CD14-positive monocyte (primary cell): Measurements from ENCODE around the gene FOXP4. TPM values are rescaled to one million over a fixed set of nuclear protein-coding genes. Genes with fewer than 3 reads are reported as not detected.
A peak's percentile ranks its signal among the peaks of the same experiment; 100 is the strongest.

ENCODE experiments used
- DNase-seq, 3 donors: peaks; one replicate each; pipeline ENCODE4 v3.0.0-alpha.2; 2011 to 2022
- H2AFZ ChIP-seq: 2 replicates; pipeline ENCODE4 v1.6.0; 2012; ENCODE audit warnings: mild to moderate bottlenecking, low read depth, low read length, inconsistent platforms; ENCODE audit not compliant: insufficient read depth, poor library complexity, severe bottlenecking
- H3K27ac ChIP-seq, 2 donors: 1 replicate in 1 of 2; 2 replicates in 1 of 2; pipeline ENCODE4 v1.5.1; 2012 to 2013; ENCODE audit warnings: low read length in 2 of 2, control low read depth in 1 of 2, inconsistent platforms in 1 of 2, low read depth in 1 of 2, mild to moderate bottlenecking in 1 of 2
- H3K27me3 ChIP-seq, 2 donors: one replicate each; pipeline versions ENCODE4 v1.6.0 to v1.6.1; 2011 to 2013; ENCODE audit warnings: low read length in 2 of 2; ENCODE audit not compliant: control insufficient read depth in 2 of 2, insufficient read depth in 2 of 2
- H3K36me3 ChIP-seq, 2 donors: replicated peaks in 1 of 2; 1 replicate in 1 of 2; 2 replicates in 1 of 2; pipeline versions ENCODE4 v1.5.1 to v1.6.1; 2012 to 2013; ENCODE audit warnings: low read length in 2 of 2, control low read depth in 1 of 2, inconsistent platforms in 1 of 2, mild to moderate bottlenecking in 1 of 2; ENCODE audit not compliant: insufficient read depth in 2 of 2, control insufficient read depth in 1 of 2
- H3K4me1 ChIP-seq, 2 donors: 1 replicate in 1 of 2; 2 replicates in 1 of 2; pipeline versions ENCODE4 v1.5.1 to v1.6.1; 2012 to 2013; ENCODE audit warnings: low read length in 2 of 2, control low read depth in 1 of 2, inconsistent platforms in 1 of 2, mild to moderate bottlenecking in 1 of 2, moderate library complexity in 1 of 2; ENCODE audit not compliant: insufficient read depth in 2 of 2, control insufficient read depth in 1 of 2
- H3K4me2 ChIP-seq: replicated peaks from 2 replicates; pipeline ENCODE3; 2012; ENCODE audit warnings: low read length, moderate library complexity, mild to moderate bottlenecking; ENCODE audit not compliant: poor library complexity, severe bottlenecking; ENCODE audit errors: extremely low read depth
- H3K4me3 ChIP-seq, 3 experiments: fragments of 200-600 bp in 1 of 3; sonication (generic) in 1 of 3; replicated peaks in 1 of 3; 1 replicate in 2 of 3; 2 replicates in 1 of 3; pipeline ENCODE4 v1.5.1; 2011 to 2013; ENCODE audit warnings: low read length in 3 of 3, mild to moderate bottlenecking in 3 of 3, control low read depth in 2 of 3, low read depth in 2 of 3, inconsistent platforms in 1 of 3, moderate library complexity in 1 of 3
- H3K79me2 ChIP-seq: 2 replicates; pipeline ENCODE4 v1.6.0; 2012; ENCODE audit warnings: mild to moderate bottlenecking, control low read depth, inconsistent platforms, low read length, moderate library complexity; ENCODE audit not compliant: insufficient read depth
- H3K9ac ChIP-seq: 2 replicates; pipeline ENCODE4 v1.6.0; 2017; ENCODE audit warnings: low read length, mild to moderate bottlenecking; ENCODE audit not compliant: insufficient read depth, poor library complexity, severe bottlenecking
- H3K9me3 ChIP-seq, 2 donors: replicated peaks in 1 of 2; 1 replicate in 1 of 2; 2 replicates in 1 of 2; pipeline versions ENCODE4 v1.5.1 to v1.6.1; 2012 to 2013; ENCODE audit warnings: low read length in 2 of 2, control low read depth in 1 of 2; ENCODE audit not compliant: control insufficient read depth in 1 of 2, insufficient read depth in 1 of 2
- H4K20me1 ChIP-seq: 2 replicates; pipeline ENCODE4 v1.6.0; 2012; ENCODE audit warnings: mild to moderate bottlenecking, low read length, control low read depth, moderate library complexity; ENCODE audit not compliant: insufficient read depth
- H3K27ac Mint-ChIP-seq, 7 donors: one replicate each; pipeline ENCODE4 v1.8.0; 2020; ENCODE audit warnings: mild to moderate bottlenecking in 7 of 7, mixed read lengths in 7 of 7, moderate library complexity in 6 of 7, inconsistent platforms in 2 of 7
- H3K27me3 Mint-ChIP-seq, 3 donors: one replicate each; pipeline ENCODE4 v1.8.0; 2021 to 2022; ENCODE audit warnings: low read depth in 3 of 3, mild to moderate bottlenecking in 3 of 3, mixed read lengths in 3 of 3, moderate library complexity in 3 of 3, inconsistent platforms in 1 of 3
- H3K36me3 Mint-ChIP-seq, 2 donors: one replicate each; pipeline ENCODE4 v1.8.0; 2020; ENCODE audit warnings: mixed read lengths in 2 of 2, inconsistent platforms in 1 of 2, mild to moderate bottlenecking in 1 of 2
- H3K4me1 Mint-ChIP-seq: one replicate; pipeline ENCODE4 v1.8.0; 2020; ENCODE audit warnings: mild to moderate bottlenecking, mixed read lengths
- H3K4me3 Mint-ChIP-seq, 2 donors: one replicate each; pipeline ENCODE4 v1.8.0; 2020; ENCODE audit warnings: mild to moderate bottlenecking in 2 of 2, mixed read lengths in 2 of 2, moderate library complexity in 1 of 2
- H3K9me3 Mint-ChIP-seq, 7 donors: one replicate each; pipeline ENCODE4 v1.8.0; 2020 to 2022; ENCODE audit warnings: mixed read lengths in 7 of 7, mild to moderate bottlenecking in 6 of 7, moderate library complexity in 6 of 7, inconsistent platforms in 2 of 7
- WGBS: methylation state at CpG from one replicate; pipeline ENCODE4 v1.1.5; 2013; ENCODE audit warnings: missing lambda C conversion rate; ENCODE audit not compliant: insufficient coverage; 5-methylcytosine and 5-hydroxymethylcytosine counted together
- intact Hi-C, 2 donors: fragments of 100-400 bp; cut with micrococcal nuclease; formaldehyde crosslinking; loops; one replicate each; pipeline versions ENCODE4 v1.15.0 to v1.15.1; 2023
- polyA plus RNA-seq, 3 donors: library from polyadenylated mRNA; depleted of rRNA in 1 of 3; unstranded in 2 of 3; stranded (reverse) in 1 of 3; fragments of 300-500 nt in 2 of 3; fragments of >200 nt in 1 of 3; fragmentation: Illumina TruSeq in 2 of 3; gene quantifications; 1 replicate in 2 of 3; 2 replicates in 1 of 3; pipeline ENCODE4 v1.2.3, GENCODE V29; 2012 to 2021
- TF ChIP-seq, protein P1 (sequence below): fragments of 200-600 bp; IDR thresholded peaks from one replicate; pipeline ENCODE4 v1.8.0; 2022; ENCODE audit warnings: antibody characterized with exemption, mild to moderate bottlenecking

FOXP4 gene
- polyA plus RNA-seq, 3 donors = 0.62 to 7.6 (median 0.65) TPM

- intact Hi-C loops = no loop called here
Observed at GRCh38 chr6:41573985-41574384, 27.8 kb downstream of the FOXP4 start.

GRCh38 chr6:41575598-41575997 is 29.4 kb downstream of the FOXP4 start:
- H3K9me3 Mint-ChIP-seq = peaks cover 0 to 2% (median 0%) of the 10 kb centered on the region in 7 donors
- H3K27me3 Mint-ChIP-seq = peaks cover 3 to 10% (median 5%) of the 10 kb centered on the region in 3 donors
- Histone ChIP-seq H3K4me2 (no peak overlapping the region), H3K4me3 (no peak overlapping the region), H3K27ac (no peak overlapping the region), H3K36me3 (peaks cover 0 to 11% of the 10 kb centered on the region in 2 donors), H3K9me3 (no peaks in the 10 kb centered on the region), H3K9ac (no peak overlapping the region), H2AFZ (no peak overlapping the region), H3K27me3 (no peaks in the 10 kb centered on the region), H4K20me1 (peaks cover 15% of the 10 kb centered on the region), H3K79me2 (no peaks in the 10 kb centered on the region), H3K4me1 (peaks cover 0 to 3% of the 10 kb centered on the region in 2 donors)
- no CpG with 5 or more reads among the region's 2 CpGs for WGBS
- peaks cover 25% of the 10 kb centered on the region for H3K4me1 Mint-ChIP-seq
- TF ChIP-seq, protein P1, sequence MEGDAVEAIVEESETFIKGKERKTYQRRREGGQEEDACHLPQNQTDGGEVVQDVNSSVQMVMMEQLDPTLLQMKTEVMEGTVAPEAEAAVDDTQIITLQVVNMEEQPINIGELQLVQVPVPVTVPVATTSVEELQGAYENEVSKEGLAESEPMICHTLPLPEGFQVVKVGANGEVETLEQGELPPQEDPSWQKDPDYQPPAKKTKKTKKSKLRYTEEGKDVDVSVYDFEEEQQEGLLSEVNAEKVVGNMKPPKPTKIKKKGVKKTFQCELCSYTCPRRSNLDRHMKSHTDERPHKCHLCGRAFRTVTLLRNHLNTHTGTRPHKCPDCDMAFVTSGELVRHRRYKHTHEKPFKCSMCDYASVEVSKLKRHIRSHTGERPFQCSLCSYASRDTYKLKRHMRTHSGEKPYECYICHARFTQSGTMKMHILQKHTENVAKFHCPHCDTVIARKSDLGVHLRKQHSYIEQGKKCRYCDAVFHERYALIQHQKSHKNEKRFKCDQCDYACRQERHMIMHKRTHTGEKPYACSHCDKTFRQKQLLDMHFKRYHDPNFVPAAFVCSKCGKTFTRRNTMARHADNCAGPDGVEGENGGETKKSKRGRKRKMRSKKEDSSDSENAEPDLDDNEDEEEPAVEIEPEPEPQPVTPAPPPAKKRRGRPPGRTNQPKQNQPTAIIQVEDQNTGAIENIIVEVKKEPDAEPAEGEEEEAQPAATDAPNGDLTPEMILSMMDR = no peak
- DNase-seq = no peak
- no peak overlapping the region for H3K4me3 Mint-ChIP-seq
- H3K27ac Mint-ChIP-seq = peak overlapping the region in 1 of 7 donors; percentile 58
- intact Hi-C loops = no loop called here
- H3K36me3 Mint-ChIP-seq = peaks cover 38 to 54% of the 10 kb centered on the region in 2 donors

More at GRCh38 chr6:41573985-41574384, 27.8 kb downstream of the FOXP4 start:
- H3K4me3 Mint-ChIP-seq = no peak overlapping the region
- no peak overlapping the region for H3K27ac ChIP-seq
- H4K20me1 ChIP-seq = peaks cover 21% of the 10 kb centered on the region
- no CpG with 5 or more reads among the region's 1 CpG for WGBS
- H3K79me2 ChIP-seq = no peaks in the 10 kb centered on the region
- peaks cover 23% of the 10 kb centered on the region for H3K4me1 Mint-ChIP-seq
- no peaks in the 10 kb centered on the region for H3K9me3 ChIP-seq
- no peaks in the 10 kb centered on the region for H3K27me3 ChIP-seq
- no peak overlapping the region for H3K9ac ChIP-seq
- H3K27ac Mint-ChIP-seq = no peak overlapping the region
- H3K36me3 Mint-ChIP-seq = peaks cover 41 to 55% of the 10 kb centered on the region in 2 donors
- DNase-seq = no peak
- H2AFZ ChIP-seq = no peak overlapping the region
- peaks cover 4 to 19% of the 10 kb centered on the region in 2 donors for H3K36me3 ChIP-seq
- H3K27me3 Mint-ChIP-seq = peaks cover 5 to 10% (median 5%) of the 10 kb centered on the region in 3 donors
- H3K4me2 ChIP-seq = no peak overlapping the region
- peaks cover 0 to 3% of the 10 kb centered on the region in 2 donors for H3K4me1 ChIP-seq
- no peak overlapping the region for H3K4me3 ChIP-seq
- peaks cover 0 to 1% (median 0%) of the 10 kb centered on the region in 7 donors for H3K9me3 Mint-ChIP-seq
- TF ChIP-seq, protein P1 = no peak
